ENCODE data around the gene FGFRL1.

The FGFRL1 gene

GRCh38 chr4:1010395-1011021 is 918 bp upstream of the FGFRL1 start:
- CTCF ChIA-PET: interaction anchor here (0.6 kb wide), 1 partner anchor 230 kb away, joined by 3 read pairs; no protein-coding TSS in a partner anchor
- POLR2A ChIA-PET (ENCODE audit: low non-redundant PET): interaction anchor here (0.9 kb wide), 1 partner anchor 28 kb away, joined by 3 read pairs; no protein-coding TSS in a partner anchor
- peak overlapping the region; percentile 84 for H3K27ac ChIP-seq
- TF ChIP-seq CTCF (conservative IDR thresholded peaks at IDR 0.05; ENCODE audit: low read depth): no peak
- DNase-seq (ENCODE audit: low spot score): peak; percentile 65

GRCh38 chr4:1011666-1012033 is 224 bp downstream of the FGFRL1 start:
- H3K27ac ChIP-seq: peak overlapping the region; percentile 84
- ChIA-PET POLR2A (ENCODE audit: low non-redundant PET) (no interaction called here), CTCF (no interaction called here)
- DNase-seq (ENCODE audit: low spot score): no peak
- TF ChIP-seq CTCF (conservative IDR thresholded peaks at IDR 0.05; ENCODE audit: low read depth): no peak

GRCh38 chr4:1012034-1012739 is 761 bp downstream of the FGFRL1 start:
- ChIA-PET CTCF (interaction anchor here (0.6 kb wide), 2 partner anchors 270 to 272 kb away, joined by 3 read pairs; no protein-coding TSS in a partner anchor), POLR2A (ENCODE audit: low non-redundant PET) (no interaction called here)
- DNase-seq (ENCODE audit: low spot score): peak; percentile 31
- peak overlapping the region; percentile 84 for H3K27ac ChIP-seq
- no peak for TF ChIP-seq CTCF (conservative IDR thresholded peaks at IDR 0.05; ENCODE audit: low read depth)

GRCh38 chr4:1013225-1014073 is 2.0 kb downstream of the FGFRL1 start:
- no peak for DNase-seq (ENCODE audit: low spot score)
- H3K27ac ChIP-seq: peak overlapping the region; percentile 84
- CTCF ChIA-PET: interaction anchor here (0.6 kb wide), 1 partner anchor 270 kb away, joined by 3 read pairs; no protein-coding TSS in a partner anchor
- POLR2A ChIA-PET (ENCODE audit: low non-redundant PET): no interaction called here
- no peak for TF ChIP-seq CTCF (conservative IDR thresholded peaks at IDR 0.05; ENCODE audit: low read depth)

- DNase-seq (ENCODE audit: low spot score): no peak
- ChIA-PET POLR2A (ENCODE audit: low non-redundant PET) (no interaction called here), CTCF (no interaction called here)
- no peak for TF ChIP-seq CTCF (conservative IDR thresholded peaks at IDR 0.05; ENCODE audit: low read depth)
- H3K27ac ChIP-seq: peak overlapping the region; percentile 84; the same call in 1 of the 2 replicates
Measured at GRCh38 chr4:1014291-1015167, 3.1 kb downstream of the FGFRL1 start.
